Thoracic aorta endothelial cell (primary cell): Measurements from ENCODE around the gene SLC28A2. TPM values are rescaled to one million over a fixed set of nuclear protein-coding genes. Genes with fewer than 3 reads are reported as not detected.

Experiments used
- total RNA-seq: library from RNA; depleted of rRNA; stranded (reverse); fragments of >200 nt; gene quantifications from 2 replicates; pipeline ENCODE4 v1.2.3, GENCODE V29; 2012

The SLC28A2 gene, protein sequence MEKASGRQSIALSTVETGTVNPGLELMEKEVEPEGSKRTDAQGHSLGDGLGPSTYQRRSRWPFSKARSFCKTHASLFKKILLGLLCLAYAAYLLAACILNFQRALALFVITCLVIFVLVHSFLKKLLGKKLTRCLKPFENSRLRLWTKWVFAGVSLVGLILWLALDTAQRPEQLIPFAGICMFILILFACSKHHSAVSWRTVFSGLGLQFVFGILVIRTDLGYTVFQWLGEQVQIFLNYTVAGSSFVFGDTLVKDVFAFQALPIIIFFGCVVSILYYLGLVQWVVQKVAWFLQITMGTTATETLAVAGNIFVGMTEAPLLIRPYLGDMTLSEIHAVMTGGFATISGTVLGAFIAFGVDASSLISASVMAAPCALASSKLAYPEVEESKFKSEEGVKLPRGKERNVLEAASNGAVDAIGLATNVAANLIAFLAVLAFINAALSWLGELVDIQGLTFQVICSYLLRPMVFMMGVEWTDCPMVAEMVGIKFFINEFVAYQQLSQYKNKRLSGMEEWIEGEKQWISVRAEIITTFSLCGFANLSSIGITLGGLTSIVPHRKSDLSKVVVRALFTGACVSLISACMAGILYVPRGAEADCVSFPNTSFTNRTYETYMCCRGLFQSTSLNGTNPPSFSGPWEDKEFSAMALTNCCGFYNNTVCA
- total RNA-seq = not detected in 2 replicates

DNA sequence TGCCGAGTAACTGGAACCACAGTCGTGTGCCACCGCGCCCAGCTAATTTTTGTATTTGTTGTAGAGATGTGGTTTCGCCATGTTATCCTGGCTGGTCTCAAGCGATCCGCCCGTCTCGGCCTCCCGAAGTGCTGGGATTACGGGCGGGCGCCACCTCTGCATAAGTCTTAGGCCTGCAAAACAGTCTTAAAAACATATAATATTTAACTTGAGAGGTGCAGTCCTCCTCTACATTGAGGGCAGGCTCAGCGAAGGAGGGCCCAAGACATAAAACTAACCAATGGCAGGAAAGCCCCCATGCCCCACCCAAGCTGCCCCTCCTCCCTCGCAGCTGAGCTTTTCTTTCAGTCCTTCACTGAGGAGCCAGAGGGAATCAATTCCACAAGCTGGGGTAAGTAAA, at the start of gene SLC28A2:
SLC28A2 (plus strand) TSS at position 347 of the 400 bp plus-strand sequence. CDS start 982 bp downstream, outside the sequence.

Other genes with a start within 250 kb of the SLC28A2 start
- gene SORD, start 229.0 kb upstream of the SLC28A2 start, total RNA-seq = 43.4 and 57.4 TPM in 2 replicates
- gene DUOX2, start 138.1 kb upstream of the SLC28A2 start, total RNA-seq = not detected in 2 replicates
- gene DUOXA2, start 137.9 kb upstream of the SLC28A2 start, total RNA-seq = not detected in 2 replicates
- gene DUOXA1, start 122.4 kb upstream of the SLC28A2 start, total RNA-seq = not detected in 2 replicates
- under 0.01 TPM in 1 of 2 replicates, not detected in the other for gene DUOX1, start 122.2 kb upstream of the SLC28A2 start, total RNA-seq
- 2.1 and 2.6 TPM in 2 replicates for gene SHF, start 64.3 kb upstream of the SLC28A2 start, total RNA-seq
- 0.66 and 1.3 TPM in 2 replicates for gene GATM, start 126.3 kb downstream of the SLC28A2 start, total RNA-seq